HepG2 (cell line): ENCODE measurements around the gene MRPL38. TPM values are rescaled to one million over a fixed set of nuclear protein-coding genes. Genes with fewer than 3 reads are reported as not detected.

Source experiments
- BORCS8-MEF2B ChIP-seq: sonication (generic); formaldehyde crosslinking; IDR thresholded peaks from 2 replicates; pipeline ENCODE4 v1.8.0; 2022; ENCODE audit warnings: mild to moderate bottlenecking, missing genetic modification reagents
- DR1 ChIP-seq: sonication (generic); formaldehyde crosslinking; IDR thresholded peaks from 2 replicates; pipeline ENCODE4 v1.8.0; 2021; ENCODE audit warnings: mild to moderate bottlenecking, missing genetic modification reagents, inconsistent platforms
- ETV6 ChIP-seq: sonication (generic); formaldehyde crosslinking; conservative IDR thresholded peaks from 2 replicates; pipeline ENCODE4 v1.4.0; 2020; ENCODE audit warnings: missing genetic modification reagents
- HCFC1 ChIP-seq: fragments of 150-350 bp; IDR thresholded peaks from 2 replicates; pipeline ENCODE4 v1.6.1; 2014; ENCODE audit warnings: low read depth, low read length
- HOXA7 ChIP-seq: sonication (generic); formaldehyde crosslinking; IDR thresholded peaks from 2 replicates; pipeline ENCODE4 v1.8.1; 2022; ENCODE audit warnings: mild to moderate bottlenecking, missing genetic modification reagents, moderate library complexity
- JARID2 ChIP-seq: sonication (generic); formaldehyde crosslinking; IDR thresholded peaks from 2 replicates; pipeline ENCODE4 v1.8.1; 2023; ENCODE audit warnings: missing genetic modification reagents, inconsistent platforms; ENCODE audit not compliant: insufficient replicate concordance
- NR2C2 ChIP-seq: sonication (generic); formaldehyde crosslinking; IDR thresholded peaks from 2 replicates; pipeline ENCODE4 v1.4.0; 2020; ENCODE audit warnings: missing genetic modification reagents, mild to moderate bottlenecking, moderate library complexity, borderline replicate concordance
- PITX1 ChIP-seq: sonication (generic); formaldehyde crosslinking; IDR thresholded peaks from 2 replicates; pipeline ENCODE4 v1.5.1; 2020; ENCODE audit warnings: mild to moderate bottlenecking, missing genetic modification reagents
- RAD21 ChIP-seq: fragments of 450-650 bp; formaldehyde crosslinking; IDR thresholded peaks from 2 replicates; pipeline ENCODE4 v1.5.0; 2020; ENCODE audit warnings: mild to moderate bottlenecking
- SOX13 ChIP-seq, 3 experiments: fragments of 450-650 bp in 1 of 3; sonication (generic) in 1 of 3; formaldehyde crosslinking in 1 of 3; IDR thresholded peaks in 2 of 3; conservative IDR thresholded peaks in 1 of 3; 2 replicates each; pipeline versions ENCODE4 v1.5.0 to v1.6.1; 2016 to 2020; ENCODE audit warnings: antibody characterized with exemption in 1 of 3, mild to moderate bottlenecking in 1 of 3, missing compliant biosample characterization in 1 of 3, missing genetic modification reagents in 1 of 3, moderate library complexity in 1 of 3
- TAF15 ChIP-seq: fragments of 200-400 bp; formaldehyde crosslinking; IDR thresholded peaks from one replicate; pipeline ENCODE4 v1.6.1; 2018; ENCODE audit warnings: mild to moderate bottlenecking, low read depth, low read length; ENCODE audit not compliant: poor library complexity, severe bottlenecking
- XBP1 ChIP-seq: sonication (generic); formaldehyde crosslinking; IDR thresholded peaks from 2 replicates; pipeline ENCODE4 v1.5.0; 2020; ENCODE audit warnings: missing genetic modification reagents
- ZFP41 ChIP-seq: sonication (generic); formaldehyde crosslinking; IDR thresholded peaks from 2 replicates; pipeline ENCODE4 v1.4.0; 2020; ENCODE audit warnings: mild to moderate bottlenecking, missing genetic modification reagents, borderline replicate concordance
- ZFX ChIP-seq: sonication (generic); formaldehyde crosslinking; IDR thresholded peaks from 2 replicates; pipeline ENCODE4 v1.4.0; 2020; ENCODE audit warnings: mild to moderate bottlenecking, low read depth, missing genetic modification reagents, moderate library complexity
- ZNF264 ChIP-seq: sonication (generic); formaldehyde crosslinking; IDR thresholded peaks from 2 replicates; pipeline ENCODE4 v1.4.0; 2020; ENCODE audit warnings: missing genetic modification reagents
- ZNF33B ChIP-seq: sonication (generic); formaldehyde crosslinking; IDR thresholded peaks from 2 replicates; pipeline ENCODE4 v1.5.1; 2020; ENCODE audit warnings: mild to moderate bottlenecking, missing genetic modification reagents
- ZNF572 ChIP-seq: sonication (generic); formaldehyde crosslinking; IDR thresholded peaks from 2 replicates; pipeline ENCODE4 v1.5.1; 2020; ENCODE audit warnings: mild to moderate bottlenecking, missing genetic modification reagents
- polyA plus RNA-seq, 8 experiments: library from polyadenylated mRNA; depleted of rRNA in 3 of 8; stranded (reverse) in 7 of 8; unstranded in 1 of 8; fragments of >200 nt; fragmentation: Illumina TruSeq in 4 of 8; extraction: Trizol in 4 of 8; gene quantifications; 2 replicates each; pipeline versions ENCODE4 v1.2.1 to v1.2.3, GENCODE V29; 2011 to 2016; ENCODE audit warnings: low read depth in 4 of 8, missing spikeins in 1 of 8, mixed read lengths in 1 of 8; ENCODE audit not compliant: insufficient read depth in 1 of 8
- total RNA-seq, 5 experiments: library from RNA; depleted of rRNA; stranded (reverse); fragments of >200 nt; fragmentation: Illumina TruSeq; extraction: Trizol; gene quantifications; 2 replicates each; pipeline ENCODE4 v1.2.3, GENCODE V29; 2016; ENCODE audit warnings: low read depth in 1 of 5
- TF ChIP-seq, protein P1 (sequence below): sonication (generic); formaldehyde crosslinking; IDR thresholded peaks from 2 replicates; pipeline ENCODE4 v1.4.0; 2020; ENCODE audit warnings: mild to moderate bottlenecking, missing genetic modification reagents
- TF ChIP-seq, protein P2 (sequence below): sonication (generic); formaldehyde crosslinking; IDR thresholded peaks from 2 replicates; pipeline ENCODE4 v1.8.0; 2022; ENCODE audit warnings: mild to moderate bottlenecking, missing genetic modification reagents, moderate library complexity
- TF ChIP-seq, protein P3 (sequence below): sonication (generic); formaldehyde crosslinking; IDR thresholded peaks from 2 replicates; pipeline ENCODE4 v1.4.0; 2020; ENCODE audit warnings: missing genetic modification reagents, borderline replicate concordance
- TF ChIP-seq, protein P4 (sequence below): sonication (generic); formaldehyde crosslinking; IDR thresholded peaks from 2 replicates; pipeline ENCODE4 v1.5.1; 2020; ENCODE audit warnings: mild to moderate bottlenecking, missing genetic modification reagents

Gene MRPL38
- total and polyA plus RNA-seq, 2 of the 13 experiments (the other 11 are each of a cell fraction or from before 2014, with no cell fraction given), result 83.7 to 125 TPM

DNA sequence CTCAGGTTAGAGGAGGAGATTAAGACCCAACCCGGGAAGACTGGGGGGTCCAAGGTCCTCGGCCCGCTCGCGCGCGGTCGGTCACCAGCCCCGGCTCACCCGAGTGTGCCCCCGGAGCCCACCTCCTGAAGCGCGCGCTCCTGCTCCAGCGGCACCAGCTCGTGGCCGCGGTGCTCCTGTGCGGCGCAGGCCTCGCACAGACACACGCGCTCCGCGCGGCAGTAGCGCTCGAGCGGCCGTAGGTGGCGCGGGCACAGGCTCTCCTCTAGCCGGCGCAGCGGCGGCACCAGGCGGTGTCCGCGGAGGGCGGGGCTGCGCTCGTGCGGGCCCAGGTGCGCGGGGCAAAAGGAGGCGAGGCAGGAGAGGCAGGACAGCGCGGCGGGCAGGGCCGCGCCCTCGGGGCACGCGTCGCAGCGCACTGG is 26.9 kb downstream of the MRPL38 start (continued):
- TF ChIP-seq BORCS8-MEF2B (CRISPR knock-in tag) (no peak; the same call in 1 of the 2 replicates), DR1 (0 out of 2 replicates have a peak, but pooled peaks have one; percentile 62), XBP1 (CRISPR knock-in tag) (no peak), ZNF33B (CRISPR knock-in tag) (peak; percentile 10), ZFX (CRISPR knock-in tag) (peak; percentile 89), NR2C2 (CRISPR knock-in tag) (no peak; the same call in 1 of the 2 replicates), HOXA7 (CRISPR knock-in tag) (no peak), ZNF572 (CRISPR knock-in tag) (no peak), ZNF264 (no peak), HCFC1 (no peak), JARID2 (CRISPR knock-in tag) (no peak), ZFP41 (CRISPR knock-in tag) (peak; percentile 58; the same call in 1 of the 2 replicates), SOX13 (IDR thresholded peaks at IDR 0.05) (no peak; the same call in 1 of the 2 replicates), SOX13 (CRISPR knock-in tag; conservative IDR thresholded peaks at IDR 0.05 in 1 of 2, IDR thresholded peaks at IDR 0.05 in 1 of 2) (peak in 1 of 2 experiments; percentile 74; a peak in 2 of 4 replicates), RAD21 (CRISPR knock-in tag) (peak; percentile 90), ETV6 (CRISPR knock-in tag) (0 out of 2 replicates have a peak, but pooled peaks have one; percentile 54), TAF15 (no peak), PITX1 (CRISPR knock-in tag) (no peak)
- TF ChIP-seq, protein P1, sequence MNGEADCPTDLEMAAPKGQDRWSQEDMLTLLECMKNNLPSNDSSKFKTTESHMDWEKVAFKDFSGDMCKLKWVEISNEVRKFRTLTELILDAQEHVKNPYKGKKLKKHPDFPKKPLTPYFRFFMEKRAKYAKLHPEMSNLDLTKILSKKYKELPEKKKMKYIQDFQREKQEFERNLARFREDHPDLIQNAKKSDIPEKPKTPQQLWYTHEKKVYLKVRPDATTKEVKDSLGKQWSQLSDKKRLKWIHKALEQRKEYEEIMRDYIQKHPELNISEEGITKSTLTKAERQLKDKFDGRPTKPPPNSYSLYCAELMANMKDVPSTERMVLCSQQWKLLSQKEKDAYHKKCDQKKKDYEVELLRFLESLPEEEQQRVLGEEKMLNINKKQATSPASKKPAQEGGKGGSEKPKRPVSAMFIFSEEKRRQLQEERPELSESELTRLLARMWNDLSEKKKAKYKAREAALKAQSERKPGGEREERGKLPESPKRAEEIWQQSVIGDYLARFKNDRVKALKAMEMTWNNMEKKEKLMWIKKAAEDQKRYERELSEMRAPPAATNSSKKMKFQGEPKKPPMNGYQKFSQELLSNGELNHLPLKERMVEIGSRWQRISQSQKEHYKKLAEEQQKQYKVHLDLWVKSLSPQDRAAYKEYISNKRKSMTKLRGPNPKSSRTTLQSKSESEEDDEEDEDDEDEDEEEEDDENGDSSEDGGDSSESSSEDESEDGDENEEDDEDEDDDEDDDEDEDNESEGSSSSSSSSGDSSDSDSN (CRISPR knock-in tag), result peak; percentile 97
- TF ChIP-seq, protein P2, sequence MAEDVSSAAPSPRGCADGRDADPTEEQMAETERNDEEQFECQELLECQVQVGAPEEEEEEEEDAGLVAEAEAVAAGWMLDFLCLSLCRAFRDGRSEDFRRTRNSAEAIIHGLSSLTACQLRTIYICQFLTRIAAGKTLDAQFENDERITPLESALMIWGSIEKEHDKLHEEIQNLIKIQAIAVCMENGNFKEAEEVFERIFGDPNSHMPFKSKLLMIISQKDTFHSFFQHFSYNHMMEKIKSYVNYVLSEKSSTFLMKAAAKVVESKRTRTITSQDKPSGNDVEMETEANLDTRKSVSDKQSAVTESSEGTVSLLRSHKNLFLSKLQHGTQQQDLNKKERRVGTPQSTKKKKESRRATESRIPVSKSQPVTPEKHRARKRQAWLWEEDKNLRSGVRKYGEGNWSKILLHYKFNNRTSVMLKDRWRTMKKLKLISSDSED, result peak; percentile 70; the same call in 1 of the 2 replicates
- TF ChIP-seq, protein P3, sequence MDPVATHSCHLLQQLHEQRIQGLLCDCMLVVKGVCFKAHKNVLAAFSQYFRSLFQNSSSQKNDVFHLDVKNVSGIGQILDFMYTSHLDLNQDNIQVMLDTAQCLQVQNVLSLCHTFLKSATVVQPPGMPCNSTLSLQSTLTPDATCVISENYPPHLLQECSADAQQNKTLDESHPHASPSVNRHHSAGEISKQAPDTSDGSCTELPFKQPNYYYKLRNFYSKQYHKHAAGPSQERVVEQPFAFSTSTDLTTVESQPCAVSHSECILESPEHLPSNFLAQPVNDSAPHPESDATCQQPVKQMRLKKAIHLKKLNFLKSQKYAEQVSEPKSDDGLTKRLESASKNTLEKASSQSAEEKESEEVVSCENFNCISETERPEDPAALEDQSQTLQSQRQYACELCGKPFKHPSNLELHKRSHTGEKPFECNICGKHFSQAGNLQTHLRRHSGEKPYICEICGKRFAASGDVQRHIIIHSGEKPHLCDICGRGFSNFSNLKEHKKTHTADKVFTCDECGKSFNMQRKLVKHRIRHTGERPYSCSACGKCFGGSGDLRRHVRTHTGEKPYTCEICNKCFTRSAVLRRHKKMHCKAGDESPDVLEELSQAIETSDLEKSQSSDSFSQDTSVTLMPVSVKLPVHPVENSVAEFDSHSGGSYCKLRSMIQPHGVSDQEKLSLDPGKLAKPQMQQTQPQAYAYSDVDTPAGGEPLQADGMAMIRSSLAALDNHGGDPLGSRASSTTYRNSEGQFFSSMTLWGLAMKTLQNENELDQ (CRISPR knock-in tag), result no peak
- TF ChIP-seq, protein P4, sequence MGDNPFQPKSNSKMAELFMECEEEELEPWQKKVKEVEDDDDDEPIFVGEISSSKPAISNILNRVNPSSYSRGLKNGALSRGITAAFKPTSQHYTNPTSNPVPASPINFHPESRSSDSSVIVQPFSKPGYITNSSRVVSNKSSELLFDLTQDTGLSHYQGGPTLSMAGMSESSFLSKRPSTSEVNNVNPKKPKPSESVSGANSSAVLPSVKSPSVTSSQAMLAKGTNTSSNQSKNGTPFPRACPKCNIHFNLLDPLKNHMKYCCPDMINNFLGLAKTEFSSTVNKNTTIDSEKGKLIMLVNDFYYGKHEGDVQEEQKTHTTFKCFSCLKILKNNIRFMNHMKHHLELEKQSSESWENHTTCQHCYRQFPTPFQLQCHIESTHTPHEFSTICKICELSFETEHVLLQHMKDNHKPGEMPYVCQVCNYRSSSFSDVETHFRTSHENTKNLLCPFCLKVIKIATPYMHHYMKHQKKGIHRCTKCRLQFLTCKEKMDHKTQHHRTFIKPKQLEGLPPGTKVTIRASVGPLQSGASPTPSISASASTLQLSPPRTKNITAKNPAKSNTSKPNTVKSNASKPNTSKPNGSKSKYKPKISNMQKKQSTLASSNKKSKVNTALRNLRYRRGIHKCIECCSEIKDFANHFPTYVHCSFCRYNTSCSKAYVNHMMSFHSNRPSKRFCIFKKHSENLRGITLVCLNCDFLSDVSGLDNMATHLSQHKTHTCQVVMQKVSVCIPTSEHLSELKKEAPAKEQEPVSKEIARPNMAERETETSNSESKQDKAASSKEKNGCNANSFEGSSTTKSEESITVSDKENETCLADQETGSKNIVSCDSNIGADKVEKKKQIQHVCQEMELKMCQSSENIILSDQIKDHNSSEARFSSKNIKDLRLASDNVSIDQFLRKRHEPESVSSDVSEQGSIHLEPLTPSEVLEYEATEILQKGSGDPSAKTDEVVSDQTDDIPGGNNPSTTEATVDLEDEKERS (CRISPR knock-in tag), result no peak
